ENCODE results near the gene EFNA5.

EFNA5 gene

GRCh38 chr5:107384256-107384655 is 286.5 kb downstream of the EFNA5 start:
- no peak for DNase-seq (ENCODE audit: low read depth)
- H3K4me3 ChIP-seq (ENCODE audit: low read depth, low read length), result no peak overlapping the region
- no peak for TF ChIP-seq POLR2A (IDR thresholded peaks at IDR 0.05; ENCODE audit: extremely low read depth, insufficient read length)
- TF ChIP-seq, protein P1, sequence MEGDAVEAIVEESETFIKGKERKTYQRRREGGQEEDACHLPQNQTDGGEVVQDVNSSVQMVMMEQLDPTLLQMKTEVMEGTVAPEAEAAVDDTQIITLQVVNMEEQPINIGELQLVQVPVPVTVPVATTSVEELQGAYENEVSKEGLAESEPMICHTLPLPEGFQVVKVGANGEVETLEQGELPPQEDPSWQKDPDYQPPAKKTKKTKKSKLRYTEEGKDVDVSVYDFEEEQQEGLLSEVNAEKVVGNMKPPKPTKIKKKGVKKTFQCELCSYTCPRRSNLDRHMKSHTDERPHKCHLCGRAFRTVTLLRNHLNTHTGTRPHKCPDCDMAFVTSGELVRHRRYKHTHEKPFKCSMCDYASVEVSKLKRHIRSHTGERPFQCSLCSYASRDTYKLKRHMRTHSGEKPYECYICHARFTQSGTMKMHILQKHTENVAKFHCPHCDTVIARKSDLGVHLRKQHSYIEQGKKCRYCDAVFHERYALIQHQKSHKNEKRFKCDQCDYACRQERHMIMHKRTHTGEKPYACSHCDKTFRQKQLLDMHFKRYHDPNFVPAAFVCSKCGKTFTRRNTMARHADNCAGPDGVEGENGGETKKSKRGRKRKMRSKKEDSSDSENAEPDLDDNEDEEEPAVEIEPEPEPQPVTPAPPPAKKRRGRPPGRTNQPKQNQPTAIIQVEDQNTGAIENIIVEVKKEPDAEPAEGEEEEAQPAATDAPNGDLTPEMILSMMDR (IDR thresholded peaks at IDR 0.05; ENCODE audit: low read depth, low read length), result no peak
- no peak for TF ChIP-seq MAX (IDR thresholded peaks at IDR 0.05; ENCODE audit: low read depth, low read length)
- no peak for TF ChIP-seq MYC (IDR thresholded peaks at IDR 0.05; ENCODE audit: low read depth, low read length)

DNA sequence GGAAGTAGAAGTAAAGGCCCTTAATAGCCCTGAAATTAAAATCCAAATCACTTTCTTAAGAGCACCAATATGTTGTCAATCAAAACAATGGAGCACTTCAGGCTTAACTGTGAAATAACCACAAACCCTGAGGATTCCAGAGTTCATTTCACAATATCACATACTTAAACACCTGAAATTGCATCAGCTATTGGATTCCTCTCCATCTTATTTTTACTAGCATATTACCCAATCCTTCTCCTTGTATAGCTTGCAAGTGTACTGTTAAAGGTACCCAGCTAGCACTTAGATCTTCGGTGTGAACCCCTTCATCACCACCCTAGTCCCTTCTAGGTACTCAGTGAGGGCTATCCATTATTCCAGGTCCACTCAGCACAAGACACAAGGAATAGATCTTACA is 287.3 kb downstream of the EFNA5 start:
- no peak for DNase-seq (ENCODE audit: low read depth)
- no peak overlapping the region for H3K4me3 ChIP-seq (ENCODE audit: low read depth, low read length)
- no peak for TF ChIP-seq MAX (IDR thresholded peaks at IDR 0.05; ENCODE audit: low read depth, low read length)
- TF ChIP-seq, protein P1 (IDR thresholded peaks at IDR 0.05; ENCODE audit: low read depth, low read length), result no peak
- TF ChIP-seq MYC (IDR thresholded peaks at IDR 0.05; ENCODE audit: low read depth, low read length), result no peak
- TF ChIP-seq POLR2A (IDR thresholded peaks at IDR 0.05; ENCODE audit: extremely low read depth, insufficient read length), result no peak

- TF ChIP-seq, protein P1 (IDR thresholded peaks at IDR 0.05; ENCODE audit: low read depth, low read length), result no peak
- TF ChIP-seq POLR2A (IDR thresholded peaks at IDR 0.05; ENCODE audit: extremely low read depth, insufficient read length) (no peak), MYC (IDR thresholded peaks at IDR 0.05; ENCODE audit: low read depth, low read length) (no peak), MAX (IDR thresholded peaks at IDR 0.05; ENCODE audit: low read depth, low read length) (no peak)
- DNase-seq (ENCODE audit: low read depth), result no peak
- H3K4me3 ChIP-seq (ENCODE audit: low read depth, low read length), result no peak overlapping the region
These were observed 289.4 kb downstream of the EFNA5 start for GRCh38 chr5:107381189-107381856.

- no peak overlapping the region for H3K4me3 ChIP-seq (ENCODE audit: low read depth, low read length)
- DNase-seq (ENCODE audit: low read depth), result no peak
- TF ChIP-seq, protein P1 (IDR thresholded peaks at IDR 0.05; ENCODE audit: low read depth, low read length), result no peak
- TF ChIP-seq POLR2A (IDR thresholded peaks at IDR 0.05; ENCODE audit: extremely low read depth, insufficient read length) (no peak), MYC (IDR thresholded peaks at IDR 0.05; ENCODE audit: low read depth, low read length) (no peak), MAX (IDR thresholded peaks at IDR 0.05; ENCODE audit: low read depth, low read length) (no peak)
These were observed 290.1 kb downstream of the EFNA5 start for GRCh38 chr5:107380654-107381053.

GRCh38 chr5:107378218-107378899 is 292.4 kb downstream of the EFNA5 start:
- H3K4me3 ChIP-seq (ENCODE audit: low read depth, low read length), result no peak overlapping the region
- peak; percentile 19 for DNase-seq (ENCODE audit: low read depth)
- TF ChIP-seq MAX (IDR thresholded peaks at IDR 0.05; ENCODE audit: low read depth, low read length), result no peak
- no peak for TF ChIP-seq POLR2A (IDR thresholded peaks at IDR 0.05; ENCODE audit: extremely low read depth, insufficient read length)
- TF ChIP-seq MYC (IDR thresholded peaks at IDR 0.05; ENCODE audit: low read depth, low read length), result no peak
- TF ChIP-seq, protein P1 (IDR thresholded peaks at IDR 0.05; ENCODE audit: low read depth, low read length), result no peak

All from NB4 (cell line).